K562 (cell line): ENCODE results near the gene NXF1. TPM values are rescaled to one million over a fixed set of nuclear protein-coding genes. Genes with fewer than 3 reads are reported as not detected.

Experiments used
- ADNP ChIP-seq: fragments of 200-800 bp; sonication (Bioruptor generic); IDR thresholded peaks from 2 replicates; pipeline ENCODE4 v1.6.1; 2016; ENCODE audit warnings: missing genetic modification characterization, missing compliant biosample characterization
- EP400 ChIP-seq: fragments of 450-650 bp; IDR thresholded peaks from 2 replicates; pipeline ENCODE4 v1.6.1; 2017; ENCODE audit warnings: antibody characterized with exemption, mild to moderate bottlenecking, moderate library complexity
- EWSR1 ChIP-seq: fragments of 450-650 bp; IDR thresholded peaks from 2 replicates; pipeline ENCODE4 v1.6.1; 2018; ENCODE audit warnings: borderline replicate concordance, mild to moderate bottlenecking, low read depth, moderate library complexity; ENCODE audit not compliant: partially characterized antibody
- KAT8 ChIP-seq: fragments of 450-650 bp; IDR thresholded peaks from 2 replicates; pipeline ENCODE4 v1.6.1; 2016; ENCODE audit warnings: low read depth, mild to moderate bottlenecking
- PCBP1 ChIP-seq: fragments of 200-400 bp; formaldehyde crosslinking; IDR thresholded peaks from 2 replicates; pipeline ENCODE4 v1.6.1; 2018; ENCODE audit warnings: mild to moderate bottlenecking, low read depth, low read length; ENCODE audit not compliant: poor library complexity, severe bottlenecking
- PCBP2 ChIP-seq: fragments of 200-400 bp; formaldehyde crosslinking; IDR thresholded peaks from 2 replicates; pipeline ENCODE4 v1.6.1; 2018; ENCODE audit warnings: low read length, low read depth, mild to moderate bottlenecking, moderate library complexity; ENCODE audit not compliant: poor library complexity, severe bottlenecking
- PHF21A ChIP-seq: fragments of 450-650 bp; IDR thresholded peaks from 2 replicates; pipeline ENCODE4 v1.6.1; 2017; ENCODE audit warnings: low read depth, borderline replicate concordance
- STAT5B ChIP-seq: fragments of 250-450 bp; sonication (Bioruptor Pico); IDR thresholded peaks from 2 replicates; pipeline ENCODE4 v1.8.0; 2021; ENCODE audit warnings: mild to moderate bottlenecking, inconsistent platforms
- STAT6 ChIP-seq: sonication (generic); formaldehyde crosslinking; IDR thresholded peaks from 2 replicates; pipeline ENCODE4 v1.8.1; 2023; ENCODE audit warnings: mild to moderate bottlenecking, missing genetic modification reagents
- ZBTB33 ChIP-seq: sonication (generic); formaldehyde crosslinking; IDR thresholded peaks from 2 replicates; pipeline ENCODE4 v1.8.1; 2023; ENCODE audit warnings: mild to moderate bottlenecking, missing genetic modification reagents
- ZNF263 ChIP-seq: sonication (generic); formaldehyde crosslinking; IDR thresholded peaks from 2 replicates; pipeline ENCODE4 v1.8.0; 2022; ENCODE audit warnings: mild to moderate bottlenecking, missing genetic modification reagents, borderline replicate concordance
- ZNF347 ChIP-seq: fragments of 450-650 bp; formaldehyde crosslinking; IDR thresholded peaks from 2 replicates; pipeline ENCODE4 v1.4.0; 2020; ENCODE audit warnings: low read depth, mild to moderate bottlenecking, moderate library complexity
- ZNF584 ChIP-seq: fragments of 200-800 bp; sonication (Bioruptor generic); IDR thresholded peaks from 2 replicates; pipeline ENCODE4 v1.6.1; 2016; ENCODE audit warnings: low read depth, mild to moderate bottlenecking, missing genetic modification characterization, missing compliant biosample characterization
- ZNF75A ChIP-seq: fragments of 450-650 bp; formaldehyde crosslinking; IDR thresholded peaks from 2 replicates; pipeline ENCODE4 v1.4.0; 2020; ENCODE audit warnings: mild to moderate bottlenecking
- ZSCAN29 ChIP-seq: fragments of 450-650 bp; IDR thresholded peaks from 2 replicates; pipeline ENCODE4 v1.6.1; 2017
- polyA plus RNA-seq, 8 experiments: library from polyadenylated mRNA; depleted of rRNA in 4 of 8; stranded (reverse) in 5 of 8; unstranded in 3 of 8; fragments of >200 nt; fragmentation: Nextera tagmentation in 2 of 8; fragmentation: Illumina TruSeq in 1 of 8; extraction: Ambion mirVana in 2 of 8; extraction: Trizol in 1 of 8; gene quantifications; 2 replicates each; pipeline versions ENCODE4 v1.2.1 to v1.2.3, GENCODE V29; 2011 to 2014; ENCODE audit warnings: inconsistent platforms in 1 of 8, missing spikeins in 1 of 8
- total RNA-seq, 7 experiments: library from RNA; depleted of rRNA in 6 of 7; stranded (reverse); fragments of >200 nt in 6 of 7; fragmentation: Illumina TruSeq in 2 of 7; extraction: Trizol in 2 of 7; gene quantifications; 2 replicates each; pipeline versions ENCODE4 v1.2.1 to v1.2.3, GENCODE V29; 2011 to 2021; ENCODE audit warnings: low replicate concordance in 1 of 7
- TF ChIP-seq, protein P1 (sequence below): IDR thresholded peaks from 2 replicates; pipeline ENCODE4 v1.6.1; 2012; ENCODE audit warnings: low read depth, low read length, improper control_type of control experiment, borderline replicate concordance
- TF ChIP-seq, protein P2 (sequence below): fragments of 450-650 bp; formaldehyde crosslinking; IDR thresholded peaks from 2 replicates; pipeline ENCODE4 v1.4.0; 2020; ENCODE audit warnings: mild to moderate bottlenecking, moderate library complexity
- TF ChIP-seq, protein P3 (sequence below): sonication (generic); formaldehyde crosslinking; IDR thresholded peaks from 2 replicates; pipeline ENCODE4 v1.8.1; 2022; ENCODE audit warnings: missing genetic modification reagents

Gene NXF1
- total and polyA plus RNA-seq, 9 of the 15 experiments (the other 6 are each of a cell fraction or from before 2014, with no cell fraction given), result 18.1 to 98.3 (median 35.8) TPM

DNA sequence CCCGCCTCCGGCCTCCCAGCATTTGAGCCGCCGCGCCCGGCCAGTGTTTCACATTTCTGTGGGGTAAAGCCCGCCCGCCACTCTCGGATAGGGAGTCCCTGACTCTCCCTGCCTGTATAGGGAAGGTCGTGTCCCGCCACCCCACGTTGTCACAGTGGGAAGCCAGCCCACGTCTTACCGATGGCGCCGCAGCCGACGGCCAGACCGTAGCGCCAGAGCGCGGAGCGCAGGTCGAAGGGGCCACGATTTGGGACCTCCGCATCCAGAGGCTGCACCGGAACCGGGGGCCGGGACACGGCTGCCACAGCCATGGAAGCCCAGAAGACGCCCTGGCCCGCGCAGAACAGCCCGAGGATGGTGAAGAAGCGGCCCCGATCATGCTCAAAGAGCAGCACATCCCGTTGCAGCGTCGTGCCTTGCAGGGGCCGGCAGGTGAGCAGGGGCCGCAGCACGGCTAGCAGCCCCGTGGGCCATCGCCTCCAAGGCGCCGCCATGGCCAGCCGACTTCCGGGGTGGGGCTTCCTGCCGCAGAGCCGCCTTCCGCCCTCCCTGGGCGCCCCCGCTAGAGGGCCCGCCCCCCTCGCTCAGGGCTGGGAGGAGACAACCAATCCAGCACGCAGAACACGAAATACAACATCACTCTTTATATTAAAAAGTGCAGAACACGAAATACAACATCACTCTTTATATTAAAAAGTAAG, 13.6 kb downstream of the NXF1 start, which contains the start of gene TMEM223 (continued):
- TF ChIP-seq, protein P1, sequence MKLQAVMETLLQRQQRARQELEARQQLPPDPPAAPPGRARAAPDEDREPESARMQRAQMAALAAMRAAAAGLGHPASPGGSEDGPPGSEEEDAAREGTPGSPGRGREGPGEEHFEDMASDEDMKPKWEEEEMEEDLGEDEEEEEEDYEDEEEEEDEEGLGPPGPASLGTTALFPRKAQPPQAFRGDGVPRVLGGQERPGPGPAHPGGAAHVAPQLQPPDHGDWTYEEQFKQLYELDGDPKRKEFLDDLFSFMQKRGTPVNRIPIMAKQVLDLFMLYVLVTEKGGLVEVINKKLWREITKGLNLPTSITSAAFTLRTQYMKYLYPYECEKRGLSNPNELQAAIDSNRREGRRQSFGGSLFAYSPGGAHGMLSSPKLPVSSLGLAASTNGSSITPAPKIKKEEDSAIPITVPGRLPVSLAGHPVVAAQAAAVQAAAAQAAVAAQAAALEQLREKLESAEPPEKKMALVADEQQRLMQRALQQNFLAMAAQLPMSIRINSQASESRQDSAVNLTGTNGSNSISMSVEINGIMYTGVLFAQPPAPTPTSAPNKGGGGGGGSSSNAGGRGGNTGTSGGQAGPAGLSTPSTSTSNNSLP, result 0 out of 2 replicates have a peak, but pooled peaks have one; percentile 11
- TF ChIP-seq, protein P2, sequence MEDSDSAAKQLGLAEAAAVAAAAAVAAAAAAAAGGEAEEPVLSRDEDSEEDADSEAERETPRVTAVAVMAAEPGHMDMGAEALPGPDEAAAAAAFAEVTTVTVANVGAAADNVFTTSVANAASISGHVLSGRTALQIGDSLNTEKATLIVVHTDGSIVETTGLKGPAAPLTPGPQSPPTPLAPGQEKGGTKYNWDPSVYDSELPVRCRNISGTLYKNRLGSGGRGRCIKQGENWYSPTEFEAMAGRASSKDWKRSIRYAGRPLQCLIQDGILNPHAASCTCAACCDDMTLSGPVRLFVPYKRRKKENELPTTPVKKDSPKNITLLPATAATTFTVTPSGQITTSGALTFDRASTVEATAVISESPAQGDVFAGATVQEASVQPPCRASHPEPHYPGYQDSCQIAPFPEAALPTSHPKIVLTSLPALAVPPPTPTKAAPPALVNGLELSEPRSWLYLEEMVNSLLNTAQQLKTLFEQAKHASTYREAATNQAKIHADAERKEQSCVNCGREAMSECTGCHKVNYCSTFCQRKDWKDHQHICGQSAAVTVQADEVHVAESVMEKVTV (CRISPR knock-in tag), result no peak
- no peak for TF ChIP-seq ADNP (tag)
- TF ChIP-seq ZBTB33 (CRISPR knock-in tag), result peak; percentile 66
- TF ChIP-seq PCBP2, result no peak
- TF ChIP-seq, protein P3, sequence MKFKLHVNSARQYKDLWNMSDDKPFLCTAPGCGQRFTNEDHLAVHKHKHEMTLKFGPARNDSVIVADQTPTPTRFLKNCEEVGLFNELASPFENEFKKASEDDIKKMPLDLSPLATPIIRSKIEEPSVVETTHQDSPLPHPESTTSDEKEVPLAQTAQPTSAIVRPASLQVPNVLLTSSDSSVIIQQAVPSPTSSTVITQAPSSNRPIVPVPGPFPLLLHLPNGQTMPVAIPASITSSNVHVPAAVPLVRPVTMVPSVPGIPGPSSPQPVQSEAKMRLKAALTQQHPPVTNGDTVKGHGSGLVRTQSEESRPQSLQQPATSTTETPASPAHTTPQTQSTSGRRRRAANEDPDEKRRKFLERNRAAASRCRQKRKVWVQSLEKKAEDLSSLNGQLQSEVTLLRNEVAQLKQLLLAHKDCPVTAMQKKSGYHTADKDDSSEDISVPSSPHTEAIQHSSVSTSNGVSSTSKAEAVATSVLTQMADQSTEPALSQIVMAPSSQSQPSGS (CRISPR knock-in tag), result no peak
- TF ChIP-seq ZSCAN29, result no peak
- no peak for TF ChIP-seq PCBP1
- no peak for TF ChIP-seq ZNF347
- no peak for TF ChIP-seq STAT6 (CRISPR knock-in tag)
- no peak for TF ChIP-seq EWSR1
- TF ChIP-seq PHF21A, result no peak
- no peak for TF ChIP-seq KAT8
- TF ChIP-seq STAT5B, result no peak
- TF ChIP-seq ZNF584 (CRISPR knock-in tag), result no peak
- no peak for TF ChIP-seq ZNF263 (CRISPR knock-in tag)
- peak; percentile 86; the same call in 1 of the 2 replicates for TF ChIP-seq EP400
- no peak for TF ChIP-seq ZNF75A (CRISPR knock-in tag)
